Measurements from ENCODE around the gene CNTF.
A peak's percentile ranks its signal among the peaks of the same experiment; 100 is the strongest.

CNTF gene

GRCh38 chr11:58606930-58607714, 15.3 kb upstream of the CNTF start:
- DNase-seq (ENCODE audit: low spot score): no peak

GRCh38 chr11:58608331-58608730, 14.1 kb upstream of the CNTF start:
- DNase-seq (ENCODE audit: low spot score): no peak

- DNase-seq (ENCODE audit: low spot score): no peak
These were observed 12.7 kb upstream of the CNTF start for GRCh38 chr11:58609723-58610122.

GRCh38 chr11:58613228-58613627, 9.2 kb upstream of the CNTF start:
- DNase-seq (ENCODE audit: low spot score): no peak

GRCh38 chr11:58615559-58615958, 6.9 kb upstream of the CNTF start:
- no peak for DNase-seq (ENCODE audit: low spot score)

- no peak for DNase-seq (ENCODE audit: low spot score)
These were observed 5.9 kb upstream of the CNTF start for GRCh38 chr11:58616594-58616993.

- peak; percentile 3 for DNase-seq (ENCODE audit: low spot score)
These were observed 4.4 kb upstream of the CNTF start for GRCh38 chr11:58617976-58618557.

- DNase-seq (ENCODE audit: low spot score): no peak
These were observed 741 bp upstream of the CNTF start for GRCh38 chr11:58621586-58622262.

GRCh38 chr11:58625086-58625485, 2.6 kb downstream of the CNTF start:
- no peak for DNase-seq (ENCODE audit: low spot score)

- DNase-seq (ENCODE audit: low spot score): no peak
These were observed 3.5 kb downstream of the CNTF start for GRCh38 chr11:58625826-58626460.

- no peak for DNase-seq (ENCODE audit: low spot score)
These were observed 4.5 kb downstream of the CNTF start for GRCh38 chr11:58626934-58627483.

GRCh38 chr11:58628446-58628845, 6.0 kb downstream of the CNTF start:
- no peak for DNase-seq (ENCODE audit: low spot score)

- DNase-seq (ENCODE audit: low spot score): peak; percentile 20
These were observed 7.4 kb downstream of the CNTF start for GRCh38 chr11:58629857-58630256.

- no peak for DNase-seq (ENCODE audit: low spot score)
These were observed 8.9 kb downstream of the CNTF start for GRCh38 chr11:58631378-58631777.

GRCh38 chr11:58632510-58632909, 10.0 kb downstream of the CNTF start:
- DNase-seq (ENCODE audit: low spot score): no peak

- no peak for DNase-seq (ENCODE audit: low spot score)
These were observed 14.1 kb downstream of the CNTF start for GRCh38 chr11:58636587-58636986.

GRCh38 chr11:58637371-58637770, 14.9 kb downstream of the CNTF start:
- no peak for DNase-seq (ENCODE audit: low spot score)

GRCh38 chr11:58639103-58639502, 16.6 kb downstream of the CNTF start:
- no peak for DNase-seq (ENCODE audit: low spot score)

GRCh38 chr11:58639669-58640068, 17.2 kb downstream of the CNTF start:
- no peak for DNase-seq (ENCODE audit: low spot score)

GRCh38 chr11:58640386-58641023, 18.0 kb downstream of the CNTF start:
- peak; percentile 23 for DNase-seq (ENCODE audit: low spot score)

GRCh38 chr11:58641341-58641740, 18.9 kb downstream of the CNTF start:
- no peak for DNase-seq (ENCODE audit: low spot score)

Measured in CD4-positive, alpha-beta T cell treated with Interleukin-6 at 100 ng/mL for 8 hours (primary cell).